HG02938 (cell line): Measurements from ENCODE around the gene EIF2B5.
A peak's percentile ranks its signal among the peaks of the same experiment; 100 is the strongest.

Experiments
- ATAC-seq: cut with Tn5 transposase; IDR thresholded peaks from one replicate; pipeline ENCODE4 v1.9.1; 2021; ENCODE audit warnings: mild to moderate bottlenecking, moderate library complexity; ENCODE audit not compliant: unreplicated experiment

Gene EIF2B5

DNA sequence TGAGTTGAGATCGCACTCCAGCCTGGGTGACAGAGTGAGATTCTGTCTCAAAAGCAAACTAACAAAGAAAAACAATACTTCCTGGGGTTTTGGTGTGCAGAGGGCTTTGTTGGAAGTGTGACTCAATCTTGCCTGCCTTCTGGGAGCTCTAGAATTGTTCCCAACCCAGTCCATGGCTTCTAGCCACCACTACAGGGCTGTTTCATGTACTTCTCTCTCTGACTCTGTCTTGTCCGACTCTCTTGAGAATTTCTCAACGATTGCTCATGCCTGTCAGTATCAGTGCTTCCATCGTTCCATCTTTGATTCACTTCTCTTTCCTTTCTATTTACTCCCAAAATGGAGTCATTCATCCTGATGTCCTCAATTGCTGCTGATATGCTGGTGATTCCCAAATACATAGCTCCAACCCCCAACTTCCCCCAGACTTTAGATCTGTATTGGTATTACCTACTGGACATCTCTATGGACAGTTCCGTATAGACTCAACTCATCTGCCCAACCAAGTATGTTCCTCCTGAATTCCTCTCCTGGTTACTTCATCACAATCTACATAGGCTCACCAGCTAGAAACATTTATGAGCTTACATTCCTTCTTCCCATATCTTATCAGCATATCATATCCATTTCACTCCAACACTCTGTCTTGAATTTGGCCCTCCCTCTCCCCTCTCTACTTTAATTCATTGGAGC, 37.7 kb downstream of the EIF2B5 start:
- ATAC-seq: no peak

GRCh38 chr3:184173374-184173722, 38.2 kb downstream of the EIF2B5 start:
- ATAC-seq: no peak

DNA sequence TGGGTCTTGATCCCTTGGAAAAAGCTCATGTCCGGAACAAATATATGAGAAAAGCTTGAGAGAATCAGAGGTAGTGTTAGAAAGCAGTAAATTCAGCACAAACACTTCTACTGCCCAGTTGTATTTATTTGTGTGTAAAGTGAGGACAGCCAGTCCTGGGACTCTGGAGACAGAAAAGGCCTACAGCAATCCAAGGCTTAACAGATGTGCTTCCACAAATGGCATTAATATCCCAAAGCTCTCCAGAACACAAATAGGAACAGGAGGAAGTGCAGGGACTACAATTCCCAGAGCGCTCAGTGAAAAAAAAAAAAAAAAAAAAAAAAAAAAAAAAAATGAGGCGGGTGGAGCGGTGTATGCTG, 39.1 kb downstream of the EIF2B5 start:
- peak; percentile 4 for ATAC-seq

GRCh38 chr3:184174646-184175492, 39.7 kb downstream of the EIF2B5 start, which contains the start of gene AP2M1:
Gene AP2M1, plus strand, starts transcription at chr3:184174855. Its CDS starts 2,139 bp downstream, at chr3:184176994.
- peak; percentile 98 for ATAC-seq

GRCh38 chr3:184175506-184175905, 40.3 kb downstream of the EIF2B5 start:
- no peak for ATAC-seq

- ATAC-seq: no peak
Measured at GRCh38 chr3:184175981-184176376, 40.8 kb downstream of the EIF2B5 start.

DNA sequence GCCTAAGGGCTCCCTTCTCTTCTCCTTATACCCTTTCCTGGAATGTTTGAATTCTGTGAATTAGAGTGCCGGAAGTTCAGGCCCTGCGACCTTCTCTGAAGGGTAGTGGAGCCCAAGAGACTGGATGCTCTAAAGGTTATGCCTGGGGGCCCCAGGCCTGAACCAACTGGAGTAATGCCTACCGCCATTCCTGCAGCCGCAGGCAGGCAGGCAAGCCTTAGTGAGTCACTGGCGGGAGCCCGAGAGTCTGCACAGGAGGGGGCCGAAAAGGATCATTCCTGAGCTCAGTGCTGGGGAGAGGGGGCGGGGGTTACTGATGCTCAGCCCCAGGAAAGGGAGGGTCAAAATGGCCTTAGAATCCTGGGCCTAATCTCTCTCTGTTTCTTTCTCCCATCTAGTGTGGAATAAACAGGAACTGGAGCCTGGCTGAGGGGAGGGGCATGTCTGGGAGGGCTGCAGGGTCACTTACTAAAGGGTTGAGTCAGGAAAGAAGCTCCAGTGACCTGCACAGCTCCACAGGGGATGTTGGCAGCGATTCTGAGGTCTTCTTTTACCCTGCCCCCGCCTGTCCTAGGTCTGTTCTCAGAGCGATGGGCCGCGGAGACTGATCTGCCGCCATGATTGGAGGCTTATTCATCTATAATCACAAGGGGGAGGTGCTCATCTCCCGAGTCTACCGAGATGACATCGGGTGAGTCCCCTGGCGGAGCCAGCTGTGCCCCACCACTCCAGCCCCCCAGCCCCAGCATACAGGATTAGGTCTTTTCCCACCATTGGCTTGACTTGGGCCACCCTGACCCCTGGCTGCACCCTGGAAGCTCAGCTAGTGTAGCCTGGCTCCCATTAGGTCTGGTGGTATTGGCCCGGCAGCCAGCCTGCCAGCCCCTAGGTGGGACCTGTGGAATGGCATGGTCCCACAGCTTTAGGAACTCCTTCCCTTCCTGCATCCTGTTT, 41.5 kb downstream of the EIF2B5 start:
- no peak for ATAC-seq

GRCh38 chr3:184177331-184177731, 42.2 kb downstream of the EIF2B5 start:
- no peak for ATAC-seq

- no peak for ATAC-seq
Measured at GRCh38 chr3:184177767-184178306, 42.7 kb downstream of the EIF2B5 start.

DNA sequence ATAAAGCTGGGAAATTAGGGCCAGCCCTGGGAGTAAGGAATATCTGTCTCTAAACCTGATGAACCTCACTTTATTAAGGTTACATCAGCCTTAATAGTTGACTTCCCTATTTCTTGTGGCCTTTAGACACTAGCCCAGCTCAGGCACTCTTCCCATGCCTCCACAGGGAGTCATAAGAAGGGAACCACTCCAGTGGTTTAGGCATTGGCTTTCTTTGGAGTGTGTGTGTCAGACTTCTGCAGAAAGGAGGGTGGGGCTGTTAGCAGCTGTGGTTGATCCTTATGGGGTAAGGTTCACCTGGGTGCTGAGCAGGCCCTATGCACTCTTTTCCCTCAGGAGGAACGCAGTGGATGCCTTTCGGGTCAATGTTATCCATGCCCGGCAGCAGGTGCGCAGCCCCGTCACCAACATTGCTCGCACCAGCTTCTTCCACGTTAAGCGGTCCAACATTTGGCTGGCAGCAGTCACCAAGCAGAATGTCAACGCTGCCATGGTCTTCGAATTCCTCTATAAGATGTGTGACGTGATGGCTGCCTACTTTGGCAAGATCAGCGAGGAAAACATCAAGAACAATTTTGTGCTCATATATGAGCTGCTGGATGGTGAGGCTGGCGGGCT, 43.5 kb downstream of the EIF2B5 start:
- no peak for ATAC-seq

- no peak for ATAC-seq
Measured at GRCh38 chr3:184180165-184180564, 45.0 kb downstream of the EIF2B5 start.

- ATAC-seq: no peak
Measured at GRCh38 chr3:184181596-184181995, 46.4 kb downstream of the EIF2B5 start.

DNA sequence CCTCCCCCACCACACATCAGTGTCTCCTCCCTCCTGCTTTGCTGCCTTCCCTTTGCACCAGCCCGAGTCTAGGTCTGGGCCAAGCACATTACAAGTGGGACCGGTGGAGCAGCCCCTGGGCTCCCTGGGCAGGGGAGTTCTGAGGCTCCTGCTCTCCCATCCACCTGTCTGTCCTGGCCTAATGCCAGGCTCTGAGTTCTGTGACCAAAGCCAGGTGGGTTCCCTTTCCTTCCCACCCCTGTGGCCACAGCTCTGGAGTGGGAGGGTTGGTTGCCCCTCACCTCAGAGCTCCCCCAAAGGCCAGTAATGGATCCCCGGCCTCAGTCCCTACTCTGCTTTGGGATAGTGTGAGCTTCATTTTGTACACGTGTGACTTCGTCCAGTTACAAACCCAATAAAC, 48.5 kb downstream of the EIF2B5 start:
- ATAC-seq: no peak

- no peak for ATAC-seq
Measured at GRCh38 chr3:184184546-184185230, 49.5 kb downstream of the EIF2B5 start.

DNA sequence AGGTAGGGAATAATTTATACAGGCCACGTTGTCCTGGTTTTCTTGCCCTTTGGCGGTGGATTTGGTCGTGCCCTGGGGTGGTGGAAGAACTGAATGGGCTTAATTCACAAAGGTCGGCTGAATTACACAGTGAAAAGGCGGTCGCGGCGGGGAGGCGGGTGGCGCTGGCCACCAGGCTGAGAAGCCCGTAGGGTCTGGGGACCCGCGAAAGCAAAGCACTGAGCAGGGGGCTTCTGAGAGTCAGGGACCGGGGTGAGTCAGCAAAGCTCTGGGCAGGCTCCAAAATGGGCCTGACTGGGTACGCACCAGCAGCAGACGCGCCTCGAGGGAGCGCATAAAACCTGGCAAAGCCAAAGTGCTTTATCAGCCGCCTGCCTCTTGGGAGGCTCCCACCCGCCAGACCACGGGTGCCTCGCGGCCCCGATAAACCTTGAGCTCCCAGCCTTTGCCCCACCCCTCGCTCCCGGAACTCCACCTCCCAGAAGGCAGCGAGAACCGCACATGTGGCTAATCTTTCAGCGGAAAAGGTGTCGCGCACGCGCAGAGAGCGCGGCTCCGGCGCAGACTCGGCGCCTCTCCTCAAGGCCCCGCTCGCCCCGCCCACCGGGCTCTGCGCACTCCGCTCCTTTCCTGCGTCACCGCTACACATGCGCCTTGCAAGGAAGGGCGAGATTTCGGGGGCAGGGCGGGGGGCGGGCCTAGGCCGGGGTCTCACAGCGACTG, 50.5 kb downstream of the EIF2B5 start:
- peak; percentile 93 for ATAC-seq

GRCh38 chr3:184186184-184186901, 51.2 kb downstream of the EIF2B5 start, which contains the start of gene ABCF3:
Gene ABCF3, plus strand, starts transcription at chr3:184186199. Its CDS starts 9 bp downstream, at chr3:184186208.
- peak; percentile 28 for ATAC-seq

- no peak for ATAC-seq
Measured at GRCh38 chr3:184186902-184187207, 51.7 kb downstream of the EIF2B5 start.

DNA sequence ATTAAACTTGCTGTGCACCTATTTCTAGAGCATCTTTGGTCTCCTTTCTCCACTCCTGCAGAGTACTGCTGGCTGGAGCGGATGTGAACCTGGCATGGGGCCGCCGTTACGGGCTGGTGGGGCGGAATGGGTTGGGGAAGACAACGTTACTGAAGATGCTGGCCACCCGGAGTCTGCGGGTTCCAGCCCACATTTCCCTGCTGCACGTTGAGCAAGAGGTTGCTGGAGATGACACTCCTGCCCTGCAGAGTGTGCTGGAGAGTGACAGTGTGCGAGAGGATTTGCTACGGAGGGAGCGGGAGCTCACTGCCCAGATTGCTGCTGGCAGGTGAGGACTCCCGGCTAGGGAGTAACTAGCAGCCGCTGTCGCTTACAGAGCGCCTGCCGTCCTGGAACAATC, 52.9 kb downstream of the EIF2B5 start:
- ATAC-seq: no peak

DNA sequence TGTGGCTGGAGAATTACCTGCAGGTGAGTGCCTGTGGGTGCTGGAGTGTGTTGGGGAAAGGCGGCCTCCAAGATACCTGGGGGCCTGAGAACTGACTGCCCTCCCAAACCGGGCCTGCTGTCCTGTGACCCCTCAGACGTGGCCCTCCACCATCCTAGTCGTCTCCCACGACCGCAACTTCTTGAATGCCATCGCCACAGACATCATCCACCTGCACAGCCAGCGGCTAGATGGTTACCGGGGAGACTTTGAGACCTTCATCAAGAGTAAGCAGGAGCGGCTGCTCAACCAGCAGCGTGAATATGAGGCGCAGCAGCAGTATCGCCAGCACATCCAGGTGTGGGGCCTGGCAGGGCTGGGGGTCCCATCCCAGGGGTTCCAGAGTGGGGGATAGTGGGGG, 54.3 kb downstream of the EIF2B5 start:
- no peak for ATAC-seq
